Spleen (tissue), 11 donors: ENCODE measurements around the gene CADPS2. TPM values are rescaled to one million over a fixed set of nuclear protein-coding genes. Genes with fewer than 3 reads are reported as not detected.

Source experiments
- DNase-seq: peaks from one replicate; pipeline ENCODE4 v3.0.0-alpha.2; 2020
- H3K27ac ChIP-seq, 8 donors: fragments of 200-600 bp; sonication (generic) in 7 of 8; 1 replicate in 4 of 8; 2 replicates in 4 of 8; pipeline versions ENCODE4 v1.5.0 to v1.8.0; 2016 to 2021; ENCODE audit warnings: inconsistent platforms in 4 of 8, mild to moderate bottlenecking in 4 of 8, moderate library complexity in 1 of 8
- H3K27me3 ChIP-seq, 7 donors: fragments of 200-600 bp; sonication (generic) in 6 of 7; replicated peaks in 1 of 7; 1 replicate in 4 of 7; 2 replicates in 3 of 7; pipeline versions ENCODE4 v1.5.0 to v1.8.0; 2016 to 2021; ENCODE audit warnings: inconsistent platforms in 3 of 7, mild to moderate bottlenecking in 1 of 7
- H3K36me3 ChIP-seq, 6 donors: fragments of 200-600 bp; sonication (generic) in 5 of 6; 1 replicate in 4 of 6; 2 replicates in 2 of 6; pipeline versions ENCODE4 v1.5.0 to v1.8.0; 2016 to 2021; ENCODE audit warnings: inconsistent platforms in 2 of 6
- H3K4me1 ChIP-seq, 6 donors: fragments of 200-600 bp; sonication (generic) in 5 of 6; 1 replicate in 3 of 6; 2 replicates in 3 of 6; pipeline versions ENCODE4 v1.5.0 to v1.8.0; 2016 to 2021; ENCODE audit warnings: inconsistent platforms in 3 of 6
- H3K4me3 ChIP-seq, 8 donors: fragments of 200-600 bp; sonication (generic) in 7 of 8; 1 replicate in 4 of 8; 2 replicates in 4 of 8; pipeline versions ENCODE4 v1.5.0 to v1.8.0; 2016 to 2021; ENCODE audit warnings: inconsistent platforms in 4 of 8, mild to moderate bottlenecking in 4 of 8, moderate library complexity in 2 of 8
- H3K9me3 ChIP-seq, 8 donors: fragments of 200-600 bp; sonication (generic) in 7 of 8; 1 replicate in 4 of 8; 2 replicates in 4 of 8; pipeline versions ENCODE4 v1.5.0 to v1.8.0; 2016 to 2021; ENCODE audit warnings: inconsistent platforms in 4 of 8
- POLR2A ChIP-seq, 3 donors: fragments of 450-650 bp; IDR thresholded peaks; one replicate each; pipeline ENCODE4 v1.5.1; 2017; ENCODE audit warnings: antibody characterized with exemption in 3 of 3, mild to moderate bottlenecking in 1 of 3
- POLR2AphosphoS5 ChIP-seq, 3 donors: sonication (generic); formaldehyde crosslinking; IDR thresholded peaks; one replicate each; pipeline ENCODE4 v1.5.1; 2017; ENCODE audit warnings: antibody characterized with exemption in 3 of 3
- WGBS, 5 donors: extraction: QIAGEN DNeasy Blood & Tissue Kit in 3 of 5; methylation state at CpG; one replicate each; pipeline versions ENCODE4 v1.1.5 to v1.1.7; 2013 to 2018; 5-methylcytosine and 5-hydroxymethylcytosine counted together
- intact Hi-C: fragments of 100-400 bp; cut with DNase I; formaldehyde crosslinking; loops from one replicate; pipeline ENCODE4 v1.15.0; 2023; ENCODE audit warnings: low total_unique reads
- polyA plus RNA-seq, 3 donors: library from polyadenylated mRNA; stranded (reverse); fragments of 200-250 nt; gene quantifications; one replicate each; pipeline ENCODE4 v1.2.1, GENCODE V29; 2013
- total RNA-seq, 7 donors: library from RNA; depleted of rRNA in 3 of 7; stranded (reverse); fragments of >200 nt in 3 of 7; fragmentation: NEBNext Ultra II Directional in 4 of 7; extraction: Animal tissue kit (Norgen Biotek cat#: 25700) in 4 of 7; gene quantifications; one replicate each; pipeline versions ENCODE4 v1.1.0 to v1.2.1, GENCODE V29; 2016 to 2021
- TF ChIP-seq, protein P1 (sequence below), 11 experiments: fragments of 200-600 bp in 7 of 11; fragments of 450-650 bp in 4 of 11; sonication (generic) in 4 of 11; IDR thresholded peaks in 8 of 11; conservative IDR thresholded peaks in 3 of 11; 1 replicate in 7 of 11; 2 replicates in 4 of 11; pipeline versions ENCODE4 v1.4.0 to v1.8.0; 2016 to 2021; ENCODE audit warnings: antibody characterized with exemption in 11 of 11, inconsistent platforms in 4 of 11, mild to moderate bottlenecking in 1 of 11
- donor health status: healthy with polysubstance abuse.
- donor health status: DM: no; HTN: no; CAD: no; lungs with moderate emphysema.
- donor health status: DM: no; HTN: no; CAD: no.
- donor health status: Bipolar disorder and iron deficiency.
- donor health status: healthy.
- donor health status: DM: no; HTN: no; CAD: no.
- donor health status: DM: yes; HTN: yes; CAD: no.

The CADPS2 gene
- total and polyA plus RNA-seq, 10 donors, result 2.4 to 19.3 (median 11.7) TPM

DNA sequence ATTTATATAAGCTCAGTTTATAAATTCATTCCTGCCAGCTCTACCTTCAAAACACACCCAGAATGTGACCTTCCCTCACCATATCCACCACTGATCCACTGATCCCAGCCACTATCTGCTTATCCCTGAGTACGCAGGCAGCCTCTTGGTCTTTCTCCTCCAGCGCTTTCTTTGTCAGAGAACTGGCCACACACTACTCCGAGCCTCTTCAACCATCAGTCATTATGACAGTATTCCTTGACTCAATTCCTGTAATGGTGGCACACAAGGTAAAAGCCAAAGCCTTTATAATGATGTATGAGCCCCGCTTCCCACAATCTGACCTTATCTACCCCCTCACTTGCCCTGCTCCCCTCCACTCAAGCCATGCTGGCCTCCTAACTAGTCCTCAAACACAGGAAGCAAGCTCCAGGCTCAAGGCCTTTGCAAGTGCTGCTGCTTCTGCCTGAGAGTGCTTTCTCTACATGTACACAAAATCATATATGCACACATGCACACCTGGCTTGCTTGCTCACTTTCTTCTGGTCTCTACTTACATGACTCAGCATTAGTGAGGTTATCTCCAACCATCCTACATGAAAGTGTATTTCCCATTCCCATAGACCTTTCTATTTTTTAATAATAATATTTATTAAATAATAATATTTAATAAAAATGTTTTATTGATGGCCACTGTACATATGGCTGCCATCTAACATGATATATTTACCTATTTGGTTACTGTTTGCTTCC is 431.3 kb downstream of the CADPS2 start:
- TF ChIP-seq POLR2A (IDR thresholded peaks at IDR 0.05) (no peak), POLR2AphosphoS5 (IDR thresholded peaks at IDR 0.05) (no peak)
- TF ChIP-seq, protein P1, sequence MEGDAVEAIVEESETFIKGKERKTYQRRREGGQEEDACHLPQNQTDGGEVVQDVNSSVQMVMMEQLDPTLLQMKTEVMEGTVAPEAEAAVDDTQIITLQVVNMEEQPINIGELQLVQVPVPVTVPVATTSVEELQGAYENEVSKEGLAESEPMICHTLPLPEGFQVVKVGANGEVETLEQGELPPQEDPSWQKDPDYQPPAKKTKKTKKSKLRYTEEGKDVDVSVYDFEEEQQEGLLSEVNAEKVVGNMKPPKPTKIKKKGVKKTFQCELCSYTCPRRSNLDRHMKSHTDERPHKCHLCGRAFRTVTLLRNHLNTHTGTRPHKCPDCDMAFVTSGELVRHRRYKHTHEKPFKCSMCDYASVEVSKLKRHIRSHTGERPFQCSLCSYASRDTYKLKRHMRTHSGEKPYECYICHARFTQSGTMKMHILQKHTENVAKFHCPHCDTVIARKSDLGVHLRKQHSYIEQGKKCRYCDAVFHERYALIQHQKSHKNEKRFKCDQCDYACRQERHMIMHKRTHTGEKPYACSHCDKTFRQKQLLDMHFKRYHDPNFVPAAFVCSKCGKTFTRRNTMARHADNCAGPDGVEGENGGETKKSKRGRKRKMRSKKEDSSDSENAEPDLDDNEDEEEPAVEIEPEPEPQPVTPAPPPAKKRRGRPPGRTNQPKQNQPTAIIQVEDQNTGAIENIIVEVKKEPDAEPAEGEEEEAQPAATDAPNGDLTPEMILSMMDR (IDR thresholded peaks at IDR 0.05 in 8 of 11, conservative IDR thresholded peaks at IDR 0.05 in 3 of 11), result no peak
- Histone ChIP-seq H3K27me3 (no peaks in the 10 kb centered on the region), H3K36me3 (peaks cover 0 to 7% (median 0%) of the 10 kb centered on the region in 6 donors), H3K4me3 (no peak overlapping the region), H3K27ac (no peak overlapping the region), H3K9me3 (no peaks in the 10 kb centered on the region), H3K4me1 (no peaks in the 10 kb centered on the region)
- intact Hi-C loops, result no loop called here
- DNase-seq, result no peak
- WGBS, 5 donors, result 82 to 88% (median 82%) methylated on average over 4 of the region's 4 CpGs

DNA sequence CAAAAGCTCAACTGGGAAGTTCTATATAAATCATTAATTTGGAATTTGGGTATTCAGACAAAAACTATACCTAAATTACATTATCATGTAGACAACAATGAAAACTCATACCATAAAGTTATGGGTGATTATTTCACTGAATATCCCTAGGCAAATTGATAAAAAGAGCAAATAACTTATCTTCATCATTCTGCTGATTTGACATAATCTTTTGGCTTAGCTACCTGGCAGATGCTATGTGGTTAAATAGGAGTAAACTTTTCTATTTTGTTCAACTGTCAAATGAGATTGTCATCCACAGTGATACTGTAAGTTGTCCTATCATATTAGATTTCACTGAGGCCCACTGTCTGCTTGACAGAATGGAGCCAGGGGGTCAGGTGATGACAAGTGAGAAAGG is 432.8 kb downstream of the CADPS2 start:
- H3K4me3 ChIP-seq, result no peak overlapping the region
- H3K4me1 ChIP-seq, result no peaks in the 10 kb centered on the region
- intact Hi-C loops, result no loop called here
- DNase-seq, result no peak
- peaks cover 0 to 7% (median 0%) of the 10 kb centered on the region in 6 donors for H3K36me3 ChIP-seq
- H3K9me3 ChIP-seq, result no peaks in the 10 kb centered on the region
- TF ChIP-seq POLR2AphosphoS5 (IDR thresholded peaks at IDR 0.05), result no peak
- TF ChIP-seq POLR2A (IDR thresholded peaks at IDR 0.05), result no peak
- TF ChIP-seq, protein P1 (IDR thresholded peaks at IDR 0.05 in 8 of 11, conservative IDR thresholded peaks at IDR 0.05 in 3 of 11), result no peak
- no peaks in the 10 kb centered on the region for H3K27me3 ChIP-seq
- H3K27ac ChIP-seq, result no peak overlapping the region

DNA sequence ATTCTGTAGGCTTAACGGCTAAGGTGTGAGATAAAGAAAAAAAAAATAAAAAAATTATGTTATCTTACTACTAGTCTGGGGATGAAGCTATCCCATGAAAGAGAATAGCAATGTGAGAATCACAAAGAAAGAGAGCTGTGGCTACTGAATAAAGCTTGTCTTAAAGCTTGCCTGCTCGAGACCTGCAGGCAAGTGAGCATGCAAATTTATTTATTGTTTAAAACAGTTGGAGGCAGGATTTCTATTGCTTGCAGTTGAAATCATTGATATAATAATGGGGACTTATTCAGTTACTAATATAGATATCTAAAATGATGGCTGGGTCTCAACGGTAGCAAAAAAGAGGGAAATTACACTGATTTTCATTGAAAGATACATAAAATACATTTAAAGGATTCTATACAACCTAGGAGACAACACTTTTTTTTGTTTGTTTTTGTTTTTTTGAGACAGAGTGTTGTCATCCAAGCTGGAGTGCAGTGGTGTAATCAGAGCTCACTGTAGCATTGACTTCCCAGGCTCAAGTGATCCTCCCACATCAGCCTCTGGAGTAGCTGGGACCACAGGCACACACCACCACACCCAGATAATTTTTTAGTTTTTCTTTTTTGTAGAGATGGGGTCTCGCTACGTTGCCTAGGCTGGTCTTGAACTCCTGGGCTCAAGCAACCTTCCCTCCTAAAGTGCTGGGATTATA is 437.2 kb downstream of the CADPS2 start:
- Histone ChIP-seq H3K36me3 (peaks cover 0 to 7% (median 0%) of the 10 kb centered on the region in 6 donors), H3K9me3 (peaks cover 0 to 11% (median 0%) of the 10 kb centered on the region in 8 donors), H3K27ac (no peak overlapping the region), H3K27me3 (no peaks in the 10 kb centered on the region), H3K4me1 (no peaks in the 10 kb centered on the region), H3K4me3 (no peak overlapping the region)
- intact Hi-C loops, result no loop called here
- TF ChIP-seq POLR2AphosphoS5 (IDR thresholded peaks at IDR 0.05), result no peak
- TF ChIP-seq, protein P1 (IDR thresholded peaks at IDR 0.05 in 8 of 11, conservative IDR thresholded peaks at IDR 0.05 in 3 of 11), result no peak
- no peak for TF ChIP-seq POLR2A (IDR thresholded peaks at IDR 0.05)
- no peak for DNase-seq
- WGBS, 5 donors, result 78 to 85% (median 80%) methylated on average over 5 of the region's 5 CpGs

DNA sequence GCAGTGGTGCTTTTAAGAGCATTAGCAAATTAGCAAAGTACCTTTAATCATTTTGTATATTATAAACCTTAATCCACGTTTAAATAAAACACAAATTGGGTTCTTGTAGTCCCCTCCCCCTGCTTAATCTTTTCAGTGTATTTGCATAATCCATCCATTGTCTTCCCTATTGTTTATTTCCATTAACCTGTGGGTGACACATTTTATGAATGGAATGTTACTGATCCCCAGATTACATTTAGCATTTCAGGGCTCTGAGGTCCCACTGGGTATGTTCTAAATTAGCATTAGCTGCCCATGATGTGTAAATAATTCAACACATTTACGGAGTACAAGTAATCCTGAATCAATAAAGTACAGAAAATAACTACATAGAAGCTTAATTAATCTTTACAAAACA is 443.3 kb downstream of the CADPS2 start:
- intact Hi-C loops, result no loop called here
- WGBS, 5 donors, result 34 to 57% (median 40%) methylated on average over 2 of the region's 2 CpGs

More for the DNA sequence above, 443.3 kb downstream of the CADPS2 start:
- Histone ChIP-seq H3K27me3 (no peaks in the 10 kb centered on the region), H3K9me3 (peaks cover 0 to 13% (median 0%) of the 10 kb centered on the region in 8 donors), H3K27ac (no peak overlapping the region), H3K36me3 (no peaks in the 10 kb centered on the region), H3K4me3 (no peak overlapping the region), H3K4me1 (no peaks in the 10 kb centered on the region)
- DNase-seq, result no peak
- TF ChIP-seq POLR2AphosphoS5 (IDR thresholded peaks at IDR 0.05) (no peak), POLR2A (IDR thresholded peaks at IDR 0.05) (no peak)
- TF ChIP-seq, protein P1 (IDR thresholded peaks at IDR 0.05 in 8 of 11, conservative IDR thresholded peaks at IDR 0.05 in 3 of 11), result no peak
